Epithelial cell of esophagus (primary cell): ENCODE measurements around the gene NINJ2.

Source experiments
- DNase-seq: peaks from one replicate; pipeline ENCODE4 v3.0.0; 2010; ENCODE audit warnings: low read depth
- H3K4me3 ChIP-seq: 2 replicates; pipeline ENCODE4 v1.5.1; 2011; ENCODE audit warnings: mild to moderate bottlenecking, low read length, control low read depth
- TF ChIP-seq, protein P1 (sequence below): IDR thresholded peaks from 2 replicates; pipeline ENCODE4 v1.5.1; 2011; ENCODE audit warnings: low read depth, mild to moderate bottlenecking, low read length, control low read depth, inconsistent platforms; ENCODE audit not compliant: insufficient read depth; ENCODE audit errors: missing control alignments

The NINJ2 gene

DNA sequence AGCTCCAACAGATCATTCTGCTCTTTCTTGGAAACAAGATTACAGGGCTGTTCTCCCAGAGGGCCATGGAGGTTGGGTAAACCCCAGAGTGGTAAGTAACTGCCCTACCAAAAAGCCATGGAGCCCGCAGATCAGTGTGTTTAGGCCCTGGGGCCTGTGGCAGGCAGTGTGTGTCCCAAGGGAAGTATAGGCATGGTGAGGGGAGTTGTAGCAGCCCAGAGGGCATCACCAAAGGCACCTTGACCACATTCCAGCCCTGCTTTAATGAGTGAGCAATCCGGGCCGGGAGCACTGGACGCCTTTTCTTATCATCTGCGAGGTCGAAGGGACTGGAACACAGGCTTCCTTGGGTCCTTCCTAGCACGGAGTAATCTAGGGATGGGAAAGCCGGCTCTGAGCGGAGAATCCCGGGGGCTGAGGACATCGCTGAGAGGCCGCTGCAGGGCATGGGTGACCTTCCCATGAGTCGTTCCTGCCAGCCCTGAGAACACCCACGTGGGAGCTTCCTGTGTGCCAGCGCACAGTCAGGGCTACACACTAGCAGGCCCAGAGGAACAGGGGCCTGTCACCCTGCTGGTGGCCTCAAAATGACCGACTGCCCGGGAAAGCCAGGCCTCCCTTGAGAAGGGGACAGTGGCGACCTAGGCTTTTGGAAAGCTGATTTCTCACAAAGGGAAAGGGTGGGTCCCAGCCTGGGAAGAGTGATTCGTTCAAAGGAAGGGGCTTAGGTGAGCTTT is 91.3 kb downstream of the NINJ2 start:
- peak; percentile 32 for DNase-seq
- no peak overlapping the region for H3K4me3 ChIP-seq
- TF ChIP-seq, protein P1, sequence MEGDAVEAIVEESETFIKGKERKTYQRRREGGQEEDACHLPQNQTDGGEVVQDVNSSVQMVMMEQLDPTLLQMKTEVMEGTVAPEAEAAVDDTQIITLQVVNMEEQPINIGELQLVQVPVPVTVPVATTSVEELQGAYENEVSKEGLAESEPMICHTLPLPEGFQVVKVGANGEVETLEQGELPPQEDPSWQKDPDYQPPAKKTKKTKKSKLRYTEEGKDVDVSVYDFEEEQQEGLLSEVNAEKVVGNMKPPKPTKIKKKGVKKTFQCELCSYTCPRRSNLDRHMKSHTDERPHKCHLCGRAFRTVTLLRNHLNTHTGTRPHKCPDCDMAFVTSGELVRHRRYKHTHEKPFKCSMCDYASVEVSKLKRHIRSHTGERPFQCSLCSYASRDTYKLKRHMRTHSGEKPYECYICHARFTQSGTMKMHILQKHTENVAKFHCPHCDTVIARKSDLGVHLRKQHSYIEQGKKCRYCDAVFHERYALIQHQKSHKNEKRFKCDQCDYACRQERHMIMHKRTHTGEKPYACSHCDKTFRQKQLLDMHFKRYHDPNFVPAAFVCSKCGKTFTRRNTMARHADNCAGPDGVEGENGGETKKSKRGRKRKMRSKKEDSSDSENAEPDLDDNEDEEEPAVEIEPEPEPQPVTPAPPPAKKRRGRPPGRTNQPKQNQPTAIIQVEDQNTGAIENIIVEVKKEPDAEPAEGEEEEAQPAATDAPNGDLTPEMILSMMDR = no peak

GRCh38 chr12:570921-571794 is 92.1 kb downstream of the NINJ2 start:
- peak; percentile 93 for DNase-seq
- H3K4me3 ChIP-seq = peak overlapping the region; percentile 65
- TF ChIP-seq, protein P1 = no peak

GRCh38 chr12:570435-570920 is 92.8 kb downstream of the NINJ2 start:
- peak; percentile 90 for DNase-seq
- H3K4me3 ChIP-seq = peak overlapping the region; percentile 65
- TF ChIP-seq, protein P1 = no peak

DNA sequence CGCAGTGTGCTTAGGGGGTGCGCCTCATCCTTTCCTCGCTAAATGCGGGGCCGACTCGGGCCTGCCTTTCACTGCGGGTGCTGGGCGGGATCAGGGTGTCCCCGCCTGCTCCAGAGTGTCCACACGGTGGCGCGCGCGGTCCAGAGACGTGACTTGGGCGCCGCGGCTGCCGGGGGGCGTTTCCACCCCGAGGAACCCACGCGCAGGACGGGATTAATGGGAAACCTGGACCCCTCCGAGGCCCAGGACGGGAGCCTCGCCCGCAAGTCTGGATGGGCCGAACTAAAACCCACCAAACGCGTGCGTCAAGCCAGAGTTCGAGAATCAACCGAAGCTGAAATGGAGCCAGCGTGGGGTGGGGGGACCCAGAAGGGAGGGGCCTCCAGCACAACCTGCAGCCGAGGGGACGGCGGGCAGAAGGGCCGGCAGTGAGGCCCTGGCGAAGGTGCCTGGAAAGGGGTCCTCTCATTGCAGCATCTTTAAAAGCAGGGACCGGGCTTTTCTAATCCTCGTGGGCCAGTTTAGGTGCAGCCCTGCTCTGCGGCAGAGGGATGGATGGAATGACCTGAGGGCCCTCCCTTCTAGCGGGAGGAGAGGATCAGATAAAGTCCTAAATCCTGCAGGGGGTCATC is 93.3 kb downstream of the NINJ2 start:
- H3K4me3 ChIP-seq = peak overlapping the region; percentile 65
- TF ChIP-seq, protein P1 = peak; percentile 78
- DNase-seq = peak; percentile 82

GRCh38 chr12:569091-569676 is 94.1 kb downstream of the NINJ2 start:
- DNase-seq = no peak
- TF ChIP-seq, protein P1 = no peak
- H3K4me3 ChIP-seq = no peak overlapping the region

- DNase-seq = no peak
- TF ChIP-seq, protein P1 = no peak
- no peak overlapping the region for H3K4me3 ChIP-seq
Measured at GRCh38 chr12:568486-568885, 94.8 kb downstream of the NINJ2 start.
